AG04450 (cell line): ENCODE data around the gene TRIM22. TPM values are rescaled to one million over a fixed set of nuclear protein-coding genes. Genes with fewer than 3 reads are reported as not detected.
A peak's percentile ranks its signal among the peaks of the same experiment; 100 is the strongest.
"Not testable (repeated sequence)": the region's sequence is repeated elsewhere in the genome, so short reads cannot be mapped to it uniquely, and the experiment has no call there.

ENCODE experiments used
- CTCF ChIA-PET: fragments of 300-600, 350-600 bp; formaldehyde crosslinking; extraction: SDS; loops from one replicate; lab custom pipeline; 2022; ENCODE audit warnings: antibody characterized with exemption, inconsistent platforms; lab: Charles Lee
- POLR2A ChIA-PET: fragments of 350-600 bp; formaldehyde crosslinking; extraction: SDS; loops from one replicate; lab custom pipeline; 2021; ENCODE audit warnings: antibody characterized with exemption, inconsistent platforms; lab: Yijun Ruan, JAX
- DNase-seq: peaks from one replicate; pipeline ENCODE4 v3.0.0-alpha.2; 2011; ENCODE audit warnings: low read depth, low spot score
- H3K27ac ChIP-seq: one replicate; pipeline ENCODE4 v1.5.1; 2012; ENCODE audit warnings: low read depth, low read length, control low read depth
- H3K27me3 ChIP-seq: one replicate; pipeline ENCODE4 v1.6.0; 2012; ENCODE audit warnings: low read length; ENCODE audit not compliant: control insufficient read depth, insufficient read depth
- H3K4me3 ChIP-seq: 2 replicates; pipeline ENCODE4 v1.5.1; 2011; ENCODE audit warnings: mild to moderate bottlenecking, low read depth, low read length, control low read depth
- H3K9me3 ChIP-seq: 2 replicates; pipeline ENCODE4 v1.5.1; 2012; ENCODE audit warnings: low read length; ENCODE audit not compliant: control insufficient read depth, insufficient read depth
- CTCF ChIP-seq: IDR thresholded peaks from 2 replicates; pipeline ENCODE4 v1.5.1; 2011; ENCODE audit warnings: low read depth, low read length, control low read depth, inconsistent platforms
- polyA minus RNA-seq: library from RNA; depleted of rRNA, polyadenylated mRNA; stranded (reverse); fragments of >200 nt; gene quantifications from 2 replicates; pipeline ENCODE4 v1.2.3, GENCODE V29; 2011; rRNA and poly(A)+ RNA removed
- polyA plus RNA-seq: library from polyadenylated mRNA; depleted of rRNA; stranded (reverse); fragments of >200 nt; gene quantifications from 2 replicates; pipeline ENCODE4 v1.2.3, GENCODE V29; 2011; rRNA removed

TRIM22 gene, protein sequence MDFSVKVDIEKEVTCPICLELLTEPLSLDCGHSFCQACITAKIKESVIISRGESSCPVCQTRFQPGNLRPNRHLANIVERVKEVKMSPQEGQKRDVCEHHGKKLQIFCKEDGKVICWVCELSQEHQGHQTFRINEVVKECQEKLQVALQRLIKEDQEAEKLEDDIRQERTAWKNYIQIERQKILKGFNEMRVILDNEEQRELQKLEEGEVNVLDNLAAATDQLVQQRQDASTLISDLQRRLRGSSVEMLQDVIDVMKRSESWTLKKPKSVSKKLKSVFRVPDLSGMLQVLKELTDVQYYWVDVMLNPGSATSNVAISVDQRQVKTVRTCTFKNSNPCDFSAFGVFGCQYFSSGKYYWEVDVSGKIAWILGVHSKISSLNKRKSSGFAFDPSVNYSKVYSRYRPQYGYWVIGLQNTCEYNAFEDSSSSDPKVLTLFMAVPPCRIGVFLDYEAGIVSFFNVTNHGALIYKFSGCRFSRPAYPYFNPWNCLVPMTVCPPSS
- polyA plus RNA-seq, result 79.9 and 100 TPM in 2 replicates
- polyA minus RNA-seq, result 48.5 and 52.4 TPM in 2 replicates

DNA sequence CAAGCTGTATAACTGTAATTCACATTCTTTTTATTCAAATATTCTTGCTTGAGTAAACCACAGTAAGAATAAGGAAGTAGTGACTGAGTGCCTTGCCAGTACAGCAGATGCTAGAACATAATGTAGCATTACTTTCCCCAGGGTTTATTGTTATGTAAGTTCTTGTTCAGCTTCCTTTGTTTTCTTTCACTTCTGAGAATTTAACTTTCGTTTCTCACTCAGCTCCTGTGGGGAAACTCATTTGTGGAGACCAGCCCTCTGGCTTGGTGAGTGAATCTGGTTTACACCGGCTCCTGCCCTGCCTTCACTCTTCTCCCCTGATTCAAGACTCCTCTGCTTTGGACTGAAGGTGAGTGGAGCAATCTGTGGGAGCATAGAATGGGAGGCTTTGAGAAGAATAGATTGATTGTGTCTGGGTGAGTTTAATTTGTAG lies at the start of gene TRIM22:
TRIM22 (plus strand) TSS at position 240 of the 433 bp plus-strand sequence. CDS start 6,443 bp downstream, outside the sequence.
- no peak for DNase-seq
- H3K27ac ChIP-seq, result peak within 1 kb of the TSS; percentile 87
- ChIA-PET CTCF (interaction anchor here (1.5 to 3.4 kb wide), 3 partner anchors 89 to 213 kb away, joined by 3 to 11 read pairs (median 7); no protein-coding TSS in a partner anchor), POLR2A (interaction anchor here (0.6 to 2.1 kb wide), 2 partner anchors 68 to 630 kb away, joined by 5 to 8 read pairs; no protein-coding TSS in a partner anchor)
- no peaks in the 10 kb centered on the region for H3K9me3 ChIP-seq
- peak within 1 kb of the TSS; percentile 54 for H3K4me3 ChIP-seq
- H3K27me3 ChIP-seq, result no peaks in the 10 kb centered on the region
- no peak for TF ChIP-seq CTCF

DNA sequence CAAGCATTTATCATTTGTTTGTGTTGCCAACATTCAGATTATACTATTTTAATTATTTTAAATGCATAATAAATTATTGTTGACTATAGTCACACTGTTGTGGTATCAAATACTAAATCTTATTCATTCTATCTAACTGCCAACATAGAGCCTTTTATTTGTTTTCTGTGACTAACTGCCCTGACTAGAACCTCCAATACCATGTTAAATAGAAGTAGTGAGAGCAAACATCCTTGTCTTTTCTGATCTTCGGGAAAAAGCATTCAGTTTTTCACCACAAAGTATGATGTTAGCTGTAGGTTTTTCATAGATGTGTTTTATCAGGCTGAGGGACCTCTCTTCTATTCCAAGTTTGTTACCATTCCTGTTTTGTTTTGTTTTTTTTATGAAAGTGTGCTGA lies 49.6 kb upstream of the TRIM22 start:
- Histone ChIP-seq H3K27me3 (no peaks in the 10 kb centered on the region), H3K9me3 (no peaks in the 10 kb centered on the region), H3K27ac (no peak overlapping the region), H3K4me3 (no peak overlapping the region)
- POLR2A ChIA-PET, result no interaction called here
- no peak for DNase-seq
- TF ChIP-seq CTCF, result no peak
- CTCF ChIA-PET, result interaction anchor here (0.6 to 0.7 kb wide), 2 partner anchors 15 to 1013 kb away, joined by 3 to 5 read pairs; no protein-coding TSS in a partner anchor

DNA sequence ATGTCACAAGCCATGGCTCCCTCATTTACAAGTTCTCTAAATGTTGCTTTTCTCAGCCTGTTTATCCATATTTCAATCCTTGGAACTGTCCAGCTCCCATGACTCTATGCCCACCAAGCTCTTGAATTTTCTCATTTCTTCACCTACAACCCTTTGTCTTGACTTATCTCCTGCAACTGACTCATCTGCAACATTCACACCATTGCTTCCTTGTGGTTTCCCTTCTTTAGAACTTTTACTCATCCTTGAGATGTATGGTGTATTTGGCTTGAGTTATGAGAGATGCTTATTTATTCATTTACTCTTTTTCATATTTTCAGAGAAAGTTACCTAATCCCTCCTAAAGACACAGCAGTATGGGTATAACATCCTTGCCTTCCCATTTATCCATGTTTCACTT lies 46.0 kb upstream of the TRIM22 start:
- Histone ChIP-seq H3K27me3 (no peaks in the 10 kb centered on the region), H3K27ac (no peak overlapping the region), H3K9me3 (no peaks in the 10 kb centered on the region), H3K4me3 (no peak overlapping the region)
- TF ChIP-seq CTCF, result no peak
- no peak for DNase-seq
- POLR2A ChIA-PET, result no interaction called here
- CTCF ChIA-PET, result no interaction called here

DNA sequence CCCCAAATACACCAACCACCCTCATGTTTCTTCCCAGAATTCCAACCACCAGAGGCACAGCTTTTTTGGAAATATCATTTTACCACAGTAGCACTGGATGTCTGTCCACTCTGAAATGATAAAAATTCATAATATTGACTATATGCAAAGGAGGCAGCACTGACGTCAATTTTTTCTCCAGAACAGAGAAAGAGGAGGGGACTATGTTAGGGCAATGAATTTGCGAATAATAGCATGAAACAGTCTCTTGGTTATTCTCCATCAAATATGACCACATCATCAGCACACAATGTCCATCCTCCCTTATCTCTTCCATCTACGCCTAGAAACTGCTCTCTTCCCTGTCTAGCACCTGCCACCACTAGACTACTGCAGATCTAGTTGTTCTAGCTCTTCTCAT lies 43.5 kb upstream of the TRIM22 start:
- ChIA-PET POLR2A (no interaction called here), CTCF (interaction anchor here (0.6 kb wide), 1 partner anchor 67 kb away, joined by 3 read pairs; no protein-coding TSS in a partner anchor)
- no peaks in the 10 kb centered on the region for H3K27me3 ChIP-seq
- H3K9me3 ChIP-seq, result no peaks in the 10 kb centered on the region
- no peak for TF ChIP-seq CTCF
- no peak for DNase-seq
- H3K27ac ChIP-seq, result no peak overlapping the region
- no peak overlapping the region for H3K4me3 ChIP-seq

DNA sequence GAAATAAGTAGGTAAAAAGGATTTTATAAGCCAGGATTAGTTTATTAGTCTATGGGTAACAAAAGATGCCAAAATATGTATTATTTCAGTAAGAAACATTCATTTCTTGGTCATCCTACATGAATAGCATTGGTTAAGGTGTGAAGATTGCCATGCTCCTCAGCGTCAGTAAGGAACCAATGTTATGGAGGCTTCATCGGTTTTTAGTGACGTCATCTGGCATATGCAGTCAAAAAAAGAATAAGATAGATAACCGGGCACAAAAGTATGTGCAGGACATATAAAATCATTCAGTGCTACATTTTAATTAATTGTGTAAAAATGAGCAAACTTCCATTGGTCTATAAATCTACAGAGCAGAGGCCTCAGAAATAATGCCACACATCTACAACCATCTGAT lies 34.1 kb upstream of the TRIM22 start:
- no peak overlapping the region for H3K4me3 ChIP-seq
- H3K9me3 ChIP-seq, result no peaks in the 10 kb centered on the region
- no peak for TF ChIP-seq CTCF
- H3K27me3 ChIP-seq, result no peaks in the 10 kb centered on the region
- no peak overlapping the region for H3K27ac ChIP-seq
- ChIA-PET POLR2A (no interaction called here), CTCF (no interaction called here)
- no peak for DNase-seq

DNA sequence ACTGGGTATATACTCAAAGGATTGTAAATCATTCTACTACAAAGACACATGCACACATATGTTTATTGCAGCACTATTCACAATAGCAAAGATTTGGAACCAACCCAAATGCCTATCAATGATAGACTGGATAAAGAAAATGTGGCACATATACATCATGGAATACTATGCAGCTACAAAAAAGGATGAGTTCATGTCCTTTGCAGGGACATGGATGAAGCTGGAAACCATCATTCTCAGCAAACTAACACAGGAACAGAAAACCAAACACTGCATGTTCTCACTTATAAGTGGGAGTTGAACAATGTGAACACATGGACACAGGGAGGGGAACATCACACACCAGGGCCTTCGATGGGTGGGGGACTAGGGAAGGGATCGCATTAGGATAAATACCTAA lies 32.6 kb upstream of the TRIM22 start:
- POLR2A ChIA-PET, CTCF ChIA-PET, H3K9me3 ChIP-seq, H3K27ac ChIP-seq, H3K4me3 ChIP-seq, DNase-seq, H3K27me3 ChIP-seq: not testable (repeated sequence)
